ENCODE measurements around the gene DIP2A.

DNA sequence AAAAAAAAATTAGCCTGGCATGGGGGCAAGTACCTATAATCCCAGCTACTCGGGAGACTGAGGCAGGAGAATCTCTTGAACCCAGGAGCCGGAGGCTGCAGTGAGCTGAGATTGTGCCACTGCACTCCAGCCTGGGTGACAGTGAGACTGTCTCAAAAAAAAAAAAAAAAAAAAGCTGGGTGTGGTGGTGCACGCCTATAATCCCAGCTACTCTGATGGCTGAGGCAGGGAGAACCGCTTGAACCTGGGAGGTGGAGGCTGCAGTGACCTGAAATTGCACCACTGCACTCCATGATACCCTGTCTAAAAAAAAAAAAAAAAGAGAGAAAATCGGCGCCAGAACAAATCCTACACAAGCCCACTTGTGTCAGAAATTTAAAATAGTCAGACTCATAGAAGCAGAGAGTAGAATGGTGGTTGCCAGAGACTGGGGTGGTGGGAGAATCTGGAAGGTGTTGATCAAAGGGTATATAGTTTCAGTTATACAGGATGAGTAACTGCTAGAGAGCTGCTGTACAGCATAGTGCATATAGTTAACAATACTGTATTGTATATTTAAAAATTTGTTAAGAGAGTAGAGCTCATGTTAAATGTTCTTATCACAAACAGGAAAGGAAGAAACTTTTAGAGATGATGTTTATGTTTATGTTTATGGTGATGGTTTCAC lies 9.6 kb downstream of the DIP2A start:
- TF ChIP-seq SIN3A (IDR thresholded peaks at IDR 0.05; ENCODE audit: borderline replicate concordance, insufficient read depth, low read depth, low read length) = no peak
- TF ChIP-seq CTCF (IDR thresholded peaks at IDR 0.05) = no peak
- TF ChIP-seq POLR2AphosphoS5 (IDR thresholded peaks at IDR 0.05; ENCODE audit: low read depth, low read length) = no peak
